Naive thymus-derived CD8-positive, alpha-beta T cell (primary cell): ENCODE data around the gene SPSB1. TPM values are rescaled to one million over a fixed set of nuclear protein-coding genes. Genes with fewer than 3 reads are reported as not detected.

Experiments
- ATAC-seq, 2 donors: fragments of 150-1000 bp; cut with Tn5 transposase in 1 of 2; sonication (Bioruptor Pico), chemical (Tn5 transposase) in 1 of 2; 1 replicate in 1 of 2; 2 replicates in 1 of 2; pipeline ENCODE4 v1.10.0; 2021; ENCODE audit warnings: mild to moderate bottlenecking in 2 of 2, moderate library complexity in 2 of 2
- POLR2A ChIA-PET: fragments of 350-600 bp; sonication (Branson Sonifier 250); formaldehyde crosslinking; loops from one replicate; lab custom pipeline; 2021; ENCODE audit warnings: antibody characterized with exemption; lab: Charles Lee
- DNase-seq, 10 donors: peaks; one replicate each; pipeline versions ENCODE4 v3.0.0 to v3.0.0-alpha.2; 2020 to 2022
- H3K27ac Mint-ChIP-seq, 10 donors: one replicate each; pipeline ENCODE4 v1.8.0; 2020 to 2022; ENCODE audit warnings: mild to moderate bottlenecking in 10 of 10, mixed read lengths in 10 of 10, moderate library complexity in 4 of 10, inconsistent platforms in 1 of 10
- H3K27me3 Mint-ChIP-seq, 5 donors: one replicate each; pipeline ENCODE4 v1.8.0; 2021 to 2022; ENCODE audit warnings: mixed read lengths in 5 of 5
- H3K36me3 Mint-ChIP-seq, 3 donors: one replicate each; pipeline ENCODE4 v1.8.0; 2020 to 2022; ENCODE audit warnings: mixed read lengths in 3 of 3, mild to moderate bottlenecking in 2 of 3, inconsistent platforms in 1 of 3
- H3K4me1 Mint-ChIP-seq, 4 donors: one replicate each; pipeline ENCODE4 v1.8.0; 2021 to 2022; ENCODE audit warnings: mixed read lengths in 4 of 4
- H3K4me3 Mint-ChIP-seq, 10 donors: one replicate each; pipeline ENCODE4 v1.8.0; 2020 to 2022; ENCODE audit warnings: mild to moderate bottlenecking in 10 of 10, mixed read lengths in 10 of 10, moderate library complexity in 6 of 10, inconsistent platforms in 1 of 10
- H3K9me3 Mint-ChIP-seq, 9 donors: one replicate each; pipeline ENCODE4 v1.8.0; 2020 to 2022; ENCODE audit warnings: mixed read lengths in 9 of 9, mild to moderate bottlenecking in 3 of 9, inconsistent platforms in 1 of 9, moderate library complexity in 1 of 9
- polyA plus RNA-seq, 3 donors: library from polyadenylated mRNA; unstranded; fragments of 300-500 nt; fragmentation: Illumina TruSeq; gene quantifications; one replicate each; pipeline ENCODE4 v1.2.3, GENCODE V29; 2021
- total RNA-seq, 8 experiments: library from RNA in 2 of 8; stranded (reverse) in 2 of 8; gene quantifications; one replicate each; pipeline ENCODE4 v1.2.3 and lab custom pipeline; 2021 to 2026

Gene SPSB1
- total and polyA plus RNA-seq, 5 experiments from 2014 or later: 0.44 to 1.7 (median 1.5) TPM

DNA sequence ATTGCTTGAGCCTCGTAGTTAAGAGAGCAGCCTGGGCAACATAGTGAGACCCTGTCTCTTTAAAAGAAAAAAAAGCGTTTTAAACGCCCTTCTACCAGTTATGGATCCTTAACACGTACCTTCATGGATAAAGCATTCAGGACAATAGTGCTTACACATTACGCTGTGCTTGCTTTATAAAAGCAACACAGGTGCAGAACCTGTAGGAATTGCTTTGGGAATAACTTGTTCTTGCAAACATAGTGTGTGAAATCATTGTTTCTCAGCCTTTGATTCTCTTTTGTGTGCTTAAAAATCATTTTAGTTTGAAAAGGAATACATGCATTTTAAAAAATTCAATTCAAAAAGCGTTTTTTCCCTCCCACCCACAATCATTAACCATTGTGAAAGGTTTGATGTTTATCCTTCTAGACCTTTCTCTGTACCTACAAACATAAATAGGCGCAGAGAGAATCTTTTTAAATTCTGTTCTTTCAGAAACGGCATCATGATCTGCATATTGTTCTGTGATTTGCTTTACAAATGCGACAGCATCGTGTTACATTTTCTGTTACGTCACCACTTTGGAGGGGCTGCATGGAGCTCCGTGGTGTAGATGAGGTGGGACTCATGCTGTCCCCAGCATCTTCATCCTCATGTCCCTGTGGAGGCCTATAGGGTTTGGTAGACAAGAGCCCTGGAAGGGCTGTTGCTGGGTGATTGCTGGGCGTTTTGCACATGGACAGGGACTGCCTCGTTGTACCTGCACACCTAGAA is 54.6 kb downstream of the SPSB1 start:
- H3K27ac Mint-ChIP-seq: no peak overlapping the region
- peaks cover 0 to 7% (median 0%) of the 10 kb centered on the region in 3 donors for H3K36me3 Mint-ChIP-seq
- H3K4me1 Mint-ChIP-seq: peaks cover 0 to 7% (median 0%) of the 10 kb centered on the region in 4 donors
- H3K4me3 Mint-ChIP-seq: no peak overlapping the region
- DNase-seq: no peak
- H3K27me3 Mint-ChIP-seq: no peaks in the 10 kb centered on the region
- H3K9me3 Mint-ChIP-seq: peaks cover 0 to 4% (median 0%) of the 10 kb centered on the region in 9 donors
- no peak for ATAC-seq
- POLR2A ChIA-PET: no interaction called here

DNA sequence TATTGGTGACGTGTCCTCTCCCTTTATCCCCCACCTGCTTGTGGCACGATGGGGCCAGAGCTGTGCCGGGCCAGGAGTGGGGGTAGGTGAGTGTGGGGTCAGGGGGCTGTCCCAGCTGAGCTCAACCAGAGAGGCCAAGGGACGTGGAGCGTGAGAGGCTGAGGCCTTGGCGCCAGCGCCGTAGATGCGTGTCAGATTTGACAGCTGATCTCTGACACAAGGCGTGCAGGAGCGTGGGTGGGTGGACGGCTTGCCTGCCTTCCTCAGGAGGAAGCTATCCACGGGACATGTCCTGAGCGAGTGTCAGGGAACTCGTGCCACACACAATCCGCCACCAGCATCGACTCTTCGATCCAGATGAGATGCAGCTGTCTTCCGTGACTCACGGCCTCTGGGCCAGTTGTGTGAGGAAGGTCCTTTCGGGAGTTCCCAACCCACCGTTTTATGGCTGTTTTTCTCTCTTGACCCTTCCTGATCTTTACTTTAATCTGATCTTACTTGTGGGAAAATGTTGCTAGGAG is 56.7 kb downstream of the SPSB1 start:
- Mint-ChIP-seq H3K9me3 (no peaks in the 10 kb centered on the region), H3K4me3 (no peak overlapping the region), H3K27ac (no peak overlapping the region), H3K4me1 (peaks cover 0 to 7% (median 0%) of the 10 kb centered on the region in 4 donors), H3K27me3 (no peaks in the 10 kb centered on the region), H3K36me3 (no peaks in the 10 kb centered on the region)
- POLR2A ChIA-PET: interaction anchor here (0.5 kb wide), 1 partner anchor 11 kb away, joined by 5 read pairs; no protein-coding TSS in a partner anchor
- DNase-seq (no peak), ATAC-seq (no peak)

DNA sequence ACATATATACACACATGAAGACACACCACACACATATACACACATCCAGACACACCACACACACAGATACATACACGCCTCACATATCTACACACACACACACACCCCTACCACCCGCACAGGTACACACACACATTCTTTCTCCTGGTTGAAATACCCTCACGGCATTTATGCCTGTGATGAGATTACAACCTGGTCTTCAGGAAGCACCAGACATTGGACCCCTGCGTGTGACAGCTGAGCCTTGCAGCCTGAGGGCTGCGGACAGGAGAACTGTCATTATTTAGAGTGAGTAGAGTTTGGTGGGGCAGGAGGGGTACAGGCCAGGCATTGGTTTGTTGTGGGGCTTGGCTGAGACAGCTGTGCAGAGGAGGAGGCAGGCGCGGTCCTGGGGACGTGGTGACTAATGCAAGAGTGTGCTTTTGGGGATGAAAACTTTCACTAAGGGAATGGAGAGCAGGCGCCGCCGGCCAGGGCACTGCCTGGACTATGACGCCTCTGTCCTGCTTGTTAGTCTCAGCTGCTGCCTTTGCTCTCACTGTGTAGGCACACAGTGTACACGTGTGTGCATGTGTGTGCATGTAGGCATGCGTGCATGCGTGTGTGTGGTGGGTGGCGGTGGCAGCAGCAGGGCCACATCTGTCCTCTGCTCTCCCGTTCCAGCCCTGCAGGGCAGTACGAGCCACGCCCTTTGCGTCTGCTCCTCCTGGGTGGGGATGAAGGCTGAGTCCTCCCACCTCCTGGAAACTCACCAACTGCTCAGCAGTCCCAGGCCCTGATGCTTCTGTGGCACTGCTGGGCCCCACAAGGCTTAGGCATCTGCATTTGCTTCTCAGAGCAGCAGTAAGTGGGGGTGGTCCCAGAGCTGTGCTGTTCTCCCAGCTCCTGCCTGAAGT is 57.6 kb downstream of the SPSB1 start:
- no peaks in the 10 kb centered on the region for H3K9me3 Mint-ChIP-seq
- ATAC-seq (no peak), DNase-seq (no peak)
- no peak overlapping the region for H3K27ac Mint-ChIP-seq
- H3K4me3 Mint-ChIP-seq: no peak overlapping the region
- H3K4me1 Mint-ChIP-seq: peaks cover 0 to 7% (median 0%) of the 10 kb centered on the region in 4 donors
- no peaks in the 10 kb centered on the region for H3K36me3 Mint-ChIP-seq
- no peaks in the 10 kb centered on the region for H3K27me3 Mint-ChIP-seq
- POLR2A ChIA-PET: interaction anchor here (0.5 kb wide), 1 partner anchor 9 kb away, joined by 3 read pairs; no protein-coding TSS in a partner anchor

DNA sequence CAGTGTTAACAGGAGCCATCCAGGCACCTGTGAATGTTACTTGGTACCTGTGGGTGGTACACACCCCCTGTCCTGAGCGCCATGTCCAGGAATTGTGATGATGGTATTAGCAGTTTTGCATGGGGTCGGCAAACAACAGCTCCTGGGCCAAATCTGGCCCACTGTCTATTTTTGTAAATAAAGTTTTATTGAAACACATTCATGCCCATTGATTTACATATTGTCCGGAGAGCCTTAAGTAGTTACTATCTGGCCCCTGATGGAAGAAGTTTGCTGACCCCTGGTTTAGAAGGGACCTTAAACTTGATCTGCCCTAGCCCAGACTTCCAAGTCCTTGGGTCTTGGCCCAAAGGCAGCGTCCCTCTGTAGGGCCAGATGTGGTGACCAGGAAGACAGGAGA is 58.3 kb downstream of the SPSB1 start:
- DNase-seq (no peak), ATAC-seq (no peak)
- H3K36me3 Mint-ChIP-seq: peaks cover 0 to 2% (median 0%) of the 10 kb centered on the region in 3 donors
- H3K27ac Mint-ChIP-seq: peak overlapping the region in 3 of 10 donors; percentile 47 to 80 (median 71)
- H3K27me3 Mint-ChIP-seq: no peaks in the 10 kb centered on the region
- H3K4me1 Mint-ChIP-seq: peaks cover 0 to 7% (median 0%) of the 10 kb centered on the region in 4 donors
- no peaks in the 10 kb centered on the region for H3K9me3 Mint-ChIP-seq
- POLR2A ChIA-PET: interaction anchor here (0.5 kb wide), 1 partner anchor 8 kb away, joined by 3 read pairs; no protein-coding TSS in a partner anchor
- H3K4me3 Mint-ChIP-seq: no peak overlapping the region

DNA sequence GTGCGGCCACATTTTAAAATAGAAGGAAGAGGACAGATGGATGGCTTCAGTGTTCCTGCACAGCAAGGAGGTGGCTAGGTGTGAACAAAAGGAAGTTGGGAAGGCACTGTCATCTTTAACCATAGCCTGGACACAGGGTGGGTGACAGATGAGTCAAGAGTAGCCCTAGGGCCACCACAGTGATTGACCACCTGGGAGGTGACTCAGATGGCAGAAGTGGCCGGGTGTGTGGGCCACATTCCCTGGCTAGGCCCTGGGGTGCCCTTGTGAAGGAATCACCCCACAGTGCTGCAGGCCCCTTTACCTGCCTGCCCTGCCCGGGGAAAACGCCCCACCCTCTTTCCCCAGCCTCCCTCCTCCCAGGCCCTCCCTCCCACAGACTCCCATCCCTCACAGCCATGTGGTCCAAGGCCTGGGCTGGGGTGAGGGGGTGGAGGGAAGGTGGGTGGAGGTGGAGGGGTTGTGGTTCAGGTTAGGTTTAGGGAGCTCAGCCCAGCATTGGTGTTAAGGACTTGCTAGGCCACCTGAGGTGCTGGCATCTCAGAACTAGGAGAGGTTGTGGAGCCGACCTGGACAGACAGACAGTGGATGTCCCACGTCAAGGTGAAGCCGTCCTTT is 59.1 kb downstream of the SPSB1 start:
- DNase-seq: no peak
- Mint-ChIP-seq H3K4me1 (peaks cover 0 to 7% (median 0%) of the 10 kb centered on the region in 4 donors), H3K4me3 (no peak overlapping the region), H3K9me3 (no peaks in the 10 kb centered on the region), H3K27ac (peak overlapping the region in 3 of 10 donors; percentile 56 to 71 (median 60)), H3K36me3 (peaks cover 0 to 8% (median 0%) of the 10 kb centered on the region in 3 donors), H3K27me3 (no peaks in the 10 kb centered on the region)
- ATAC-seq: no peak
- POLR2A ChIA-PET: no interaction called here

DNA sequence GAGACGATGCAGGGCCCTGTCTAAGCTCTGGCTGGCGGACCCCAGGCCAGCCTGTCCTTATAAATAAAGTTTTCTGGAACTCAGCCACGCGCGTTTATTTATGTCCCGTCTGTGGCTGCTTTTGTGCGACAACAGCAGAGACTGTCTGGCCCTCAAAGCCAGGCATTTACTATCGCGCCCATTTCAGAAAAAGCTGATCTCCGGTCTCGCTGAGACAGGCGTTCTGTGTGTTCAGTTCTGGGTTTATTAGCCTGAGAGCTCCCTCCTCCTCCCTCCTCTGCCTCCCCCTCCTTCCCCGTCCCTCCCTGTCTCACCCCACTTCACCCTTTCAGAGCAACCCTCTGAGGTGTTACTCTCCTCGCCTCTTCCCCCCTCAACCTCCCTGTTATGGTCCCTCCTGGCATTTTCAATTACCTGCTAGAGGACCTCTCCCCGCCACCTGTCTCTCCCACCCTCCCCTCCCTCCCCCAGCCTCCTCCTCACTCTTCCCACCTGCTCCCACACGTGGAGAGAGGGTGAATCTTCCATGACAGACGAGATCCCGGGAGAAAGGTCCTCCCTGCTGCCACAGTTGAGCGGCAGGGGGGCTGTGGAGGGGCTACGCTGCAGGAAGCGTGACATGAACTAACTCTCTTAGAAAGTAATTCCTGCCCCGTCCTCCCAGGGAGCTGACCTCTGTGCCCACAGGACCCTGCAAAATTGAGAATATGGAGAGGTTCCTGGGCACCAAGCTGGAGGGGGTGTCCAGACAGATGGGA is 59.9 kb downstream of the SPSB1 start:
- no peak for ATAC-seq
- no peaks in the 10 kb centered on the region for H3K27me3 Mint-ChIP-seq
- peaks cover 0 to 8% (median 0%) of the 10 kb centered on the region in 4 donors for H3K4me1 Mint-ChIP-seq
- no peak overlapping the region for H3K27ac Mint-ChIP-seq
- DNase-seq: no peak
- POLR2A ChIA-PET: no interaction called here
- no peak overlapping the region for H3K4me3 Mint-ChIP-seq
- H3K9me3 Mint-ChIP-seq: no peaks in the 10 kb centered on the region
- peaks cover 0 to 8% (median 0%) of the 10 kb centered on the region in 3 donors for H3K36me3 Mint-ChIP-seq

DNA sequence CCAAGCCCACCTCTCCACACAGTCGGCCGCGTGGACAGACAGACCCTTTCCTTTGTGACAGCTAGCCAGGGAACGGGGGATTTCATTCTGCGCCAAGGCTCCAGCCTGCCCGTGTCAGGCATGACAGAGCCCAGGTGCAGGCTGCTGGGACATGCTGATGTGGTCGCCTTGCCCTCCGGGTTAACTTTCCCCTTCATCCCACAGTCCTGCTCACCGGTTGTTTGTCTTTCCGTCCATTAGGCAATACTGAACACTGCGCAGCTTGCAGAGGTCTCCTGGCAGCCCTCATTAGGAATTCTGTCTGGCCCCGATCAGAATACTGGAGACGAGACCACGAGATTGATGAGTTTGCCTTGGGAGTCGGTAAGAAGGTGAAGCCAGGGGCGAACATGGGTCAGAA is 62.8 kb downstream of the SPSB1 start:
- peaks cover 0 to 4% (median 0%) of the 10 kb centered on the region in 5 donors for H3K27me3 Mint-ChIP-seq
- POLR2A ChIA-PET: no interaction called here
- H3K27ac Mint-ChIP-seq: no peak overlapping the region
- H3K4me3 Mint-ChIP-seq: no peak overlapping the region
- H3K36me3 Mint-ChIP-seq: peaks cover 0 to 8% (median 0%) of the 10 kb centered on the region in 3 donors
- ATAC-seq: no peak
- H3K9me3 Mint-ChIP-seq: no peaks in the 10 kb centered on the region
- DNase-seq: no peak
- peaks cover 0 to 3% (median 0%) of the 10 kb centered on the region in 4 donors for H3K4me1 Mint-ChIP-seq

DNA sequence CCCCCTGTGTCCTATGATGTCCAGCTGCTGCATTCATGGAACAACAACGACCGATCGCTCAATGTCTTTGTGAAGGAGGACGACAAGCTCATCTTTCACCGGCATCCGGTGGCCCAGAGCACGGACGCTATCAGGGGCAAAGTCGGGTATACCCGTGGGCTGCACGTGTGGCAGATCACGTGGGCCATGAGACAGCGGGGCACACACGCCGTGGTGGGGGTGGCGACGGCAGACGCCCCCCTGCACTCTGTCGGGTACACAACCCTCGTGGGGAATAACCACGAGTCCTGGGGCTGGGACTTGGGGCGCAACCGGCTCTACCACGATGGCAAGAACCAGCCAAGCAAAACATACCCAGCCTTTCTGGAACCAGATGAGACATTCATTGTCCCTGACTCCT is 63.3 kb downstream of the SPSB1 start:
- H3K4me3 Mint-ChIP-seq: no peak overlapping the region
- peaks cover 0 to 3% (median 0%) of the 10 kb centered on the region in 4 donors for H3K4me1 Mint-ChIP-seq
- POLR2A ChIA-PET: no interaction called here
- no peak for DNase-seq
- no peak overlapping the region for H3K27ac Mint-ChIP-seq
- peaks cover 0 to 4% (median 0%) of the 10 kb centered on the region in 5 donors for H3K27me3 Mint-ChIP-seq
- no peak for ATAC-seq
- H3K36me3 Mint-ChIP-seq: peaks cover 0 to 8% (median 0%) of the 10 kb centered on the region in 3 donors
- no peaks in the 10 kb centered on the region for H3K9me3 Mint-ChIP-seq

DNA sequence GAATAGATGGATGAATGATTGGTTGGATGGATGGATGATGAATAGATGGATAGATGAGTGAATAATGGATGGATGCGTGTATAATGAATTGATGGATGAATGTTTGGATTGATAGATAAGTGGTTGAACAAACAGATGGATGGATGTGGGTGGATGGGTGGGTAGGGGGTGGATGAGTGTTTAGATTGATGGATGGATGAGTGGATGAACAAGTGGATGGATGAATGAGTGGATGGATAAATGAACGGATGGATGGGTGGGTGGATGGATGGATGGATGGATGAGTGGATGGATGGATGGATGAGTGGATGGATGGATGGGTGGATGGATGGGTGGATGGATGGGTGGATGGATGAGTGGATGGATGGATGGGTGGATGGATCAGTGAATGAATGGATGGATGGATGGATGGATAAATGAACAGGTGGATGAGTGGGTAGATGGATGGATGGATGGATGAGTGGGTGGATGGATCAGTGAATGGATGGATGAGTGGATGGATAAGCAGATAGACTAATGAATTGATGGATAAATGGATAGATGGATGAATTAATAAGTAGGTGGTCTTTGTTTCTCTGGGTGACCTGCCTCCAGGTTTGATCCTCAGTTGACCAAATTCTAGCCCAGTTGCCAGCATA is 64.3 kb downstream of the SPSB1 start:
- Mint-ChIP-seq H3K27ac (peak overlapping the region in 1 of 10 donors; percentile 45), H3K36me3 (peaks cover 0 to 8% (median 0%) of the 10 kb centered on the region in 3 donors), H3K4me1 (peaks cover 0 to 1% (median 0%) of the 10 kb centered on the region in 4 donors), H3K9me3 (no peaks in the 10 kb centered on the region), H3K27me3 (peaks cover 0 to 4% (median 0%) of the 10 kb centered on the region in 5 donors), H3K4me3 (no peak overlapping the region)
- ATAC-seq (no peak), DNase-seq (no peak)
- POLR2A ChIA-PET: no interaction called here

DNA sequence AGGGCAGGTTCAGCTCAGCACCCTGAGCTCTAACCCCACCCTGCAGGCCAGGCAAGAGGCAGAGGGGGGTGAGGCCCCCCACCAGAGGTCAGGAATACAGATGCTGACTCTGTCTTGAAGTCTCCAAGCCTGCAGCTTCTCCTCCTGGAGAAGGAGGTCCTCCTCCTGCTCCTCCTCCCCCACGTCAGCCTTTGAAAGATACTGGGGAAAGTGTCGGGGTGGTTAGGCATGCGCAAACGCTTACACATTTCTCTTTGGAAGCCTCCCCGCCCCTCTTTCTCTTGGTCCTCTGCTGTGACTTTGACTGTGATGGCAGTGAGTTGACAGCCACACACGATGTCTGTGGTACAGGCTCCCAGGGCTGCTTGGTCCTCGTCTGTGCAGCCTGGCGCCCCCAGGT is 65.3 kb downstream of the SPSB1 start:
- ATAC-seq (no peak), DNase-seq (no peak)
- no peak overlapping the region for H3K4me3 Mint-ChIP-seq
- no peak overlapping the region for H3K27ac Mint-ChIP-seq
- POLR2A ChIA-PET: no interaction called here
- peaks cover 0 to 4% (median 0%) of the 10 kb centered on the region in 5 donors for H3K27me3 Mint-ChIP-seq
- peaks cover 0 to 8% (median 0%) of the 10 kb centered on the region in 3 donors for H3K36me3 Mint-ChIP-seq
- no peaks in the 10 kb centered on the region for H3K9me3 Mint-ChIP-seq
- peaks cover 0 to 10% (median under 1%) of the 10 kb centered on the region in 4 donors for H3K4me1 Mint-ChIP-seq

DNA sequence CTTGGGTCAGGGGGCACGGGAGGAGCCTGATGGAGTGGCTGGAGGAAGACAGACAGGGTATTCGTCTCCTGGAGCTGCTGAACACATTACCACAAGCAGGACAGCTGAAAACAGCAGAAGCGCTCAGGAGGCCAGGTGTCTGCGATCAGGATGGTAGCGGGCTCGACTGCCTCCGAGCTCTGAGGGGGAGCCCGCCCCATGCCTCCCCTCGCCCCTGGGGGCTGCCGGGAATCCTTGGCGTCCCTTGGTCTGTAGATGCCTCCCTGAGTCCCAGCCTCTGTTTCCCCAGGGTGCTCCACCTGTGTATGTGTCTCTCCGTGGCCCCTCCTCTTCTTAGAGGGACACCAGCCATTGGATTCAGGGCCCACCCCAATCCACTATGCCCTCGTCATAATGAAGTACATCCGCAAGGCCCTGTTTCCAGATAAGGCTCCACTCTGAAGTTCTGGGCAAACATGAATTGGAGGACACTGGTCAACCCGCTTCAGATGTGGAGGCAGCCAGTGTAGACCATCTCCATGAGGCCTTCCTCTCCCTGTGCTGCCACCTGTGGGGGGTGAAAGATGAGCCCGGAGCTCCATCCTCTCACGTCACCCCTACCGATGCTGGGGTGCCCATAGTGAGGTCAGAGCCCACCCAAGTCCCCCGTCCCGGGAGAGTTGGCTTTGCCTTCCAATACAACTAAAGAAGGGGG is 67.8 kb downstream of the SPSB1 start:
- Mint-ChIP-seq H3K36me3 (peaks cover 0 to 8% (median 0%) of the 10 kb centered on the region in 3 donors), H3K4me1 (peaks cover 0 to 13% (median under 1%) of the 10 kb centered on the region in 4 donors), H3K27ac (no peak overlapping the region), H3K27me3 (peaks cover 0 to 4% (median 0%) of the 10 kb centered on the region in 5 donors), H3K4me3 (no peak overlapping the region), H3K9me3 (no peaks in the 10 kb centered on the region)
- POLR2A ChIA-PET: interaction anchor here (0.7 kb wide), 1 partner anchor 11 kb away, joined by 5 read pairs; no protein-coding TSS in a partner anchor
- DNase-seq (no peak), ATAC-seq (no peak)
